Esophagus squamous epithelium (tissue), 5 donors: ENCODE results near the gene AIF1L. TPM values are rescaled to one million over a fixed set of nuclear protein-coding genes. Genes with fewer than 3 reads are reported as not detected.

Experiments
- DNase-seq: peaks from one replicate; lab custom pipeline; 2025; lab: John Stamatoyannopoulos, UW
- H3K27ac ChIP-seq, 4 donors: fragments of 200-600 bp; sonication (generic); one replicate each; pipeline ENCODE4 v1.5.1; 2016 to 2019; ENCODE audit warnings: mild to moderate bottlenecking in 1 of 4
- H3K27me3 ChIP-seq, 4 donors: fragments of 200-600 bp; sonication (generic); 1 replicate in 3 of 4; 2 replicates in 1 of 4; pipeline versions ENCODE4 v1.5.1 to v1.6.0; 2017 to 2021; ENCODE audit warnings: antibody characterized with exemption in 1 of 4
- H3K36me3 ChIP-seq, 3 donors: fragments of 200-600 bp; sonication (generic); one replicate each; pipeline ENCODE4 v1.5.1; 2016 to 2019
- H3K4me1 ChIP-seq, 3 donors: fragments of 200-600 bp; sonication (generic); one replicate each; pipeline ENCODE4 v1.5.1; 2017 to 2019
- H3K4me3 ChIP-seq, 4 donors: fragments of 200-600 bp; sonication (generic); 1 replicate in 3 of 4; 2 replicates in 1 of 4; pipeline ENCODE4 v1.5.1; 2016 to 2019; ENCODE audit warnings: mild to moderate bottlenecking in 2 of 4, moderate library complexity in 1 of 4
- H3K9me3 ChIP-seq, 3 donors: fragments of 200-600 bp; sonication (generic); one replicate each; pipeline ENCODE4 v1.5.1; 2016 to 2019
- CTCF ChIP-seq, 6 experiments: fragments of 450-650 bp in 4 of 6; fragments of 200-600 bp in 2 of 6; sonication (generic) in 2 of 6; IDR thresholded peaks; one replicate each; pipeline ENCODE4 v1.5.1; 2016 to 2019; ENCODE audit warnings: antibody characterized with exemption in 6 of 6, mild to moderate bottlenecking in 4 of 6, moderate library complexity in 4 of 6
- POLR2A ChIP-seq, 4 donors: fragments of 450-650 bp; IDR thresholded peaks; one replicate each; pipeline ENCODE4 v1.6.1; 2017; ENCODE audit warnings: antibody characterized with exemption in 4 of 4, mild to moderate bottlenecking in 4 of 4, moderate library complexity in 3 of 4
- WGBS, 2 donors: methylation state at CpG; one replicate each; pipeline ENCODE4 v1.1.5; 2018; 5-methylcytosine and 5-hydroxymethylcytosine counted together
- intact Hi-C: fragments of 100-400 bp; cut with DNase I; formaldehyde crosslinking; loops from one replicate; pipeline ENCODE4 v1.15.0; 2022
- total RNA-seq, 4 donors: library from RNA; depleted of rRNA; stranded (reverse); fragments of >200 nt; gene quantifications; one replicate each; pipeline ENCODE4 v1.1.0, GENCODE V29; 2016
- donor health status: DM: yes; HTN: yes; CAD: no.

The AIF1L gene
- total RNA-seq, 4 donors from 2014 or later: 30.4 to 71.6 (median 38.3) TPM

GRCh38 chr9:131126059-131126426, 29.7 kb downstream of the AIF1L start:
- 2% methylated on average over 6 to 11 of the region's 11 CpGs for WGBS, 2 donors
- peak overlapping the region; percentile 89 to 92 (median 90) for H3K27ac ChIP-seq
- H3K27me3 ChIP-seq: no peaks in the 10 kb centered on the region
- DNase-seq: no peak
- intact Hi-C loops: no loop called here
- peak overlapping the region; percentile 89 to 93 (median 92) for H3K4me3 ChIP-seq
- TF ChIP-seq CTCF (IDR thresholded peaks at IDR 0.05): no peak
- TF ChIP-seq POLR2A (IDR thresholded peaks at IDR 0.05): no peak
- no peaks in the 10 kb centered on the region for H3K9me3 ChIP-seq
- H3K4me1 ChIP-seq: peaks cover 13 to 23% (median 15%) of the 10 kb centered on the region in 3 donors
- peaks cover 0 to 45% (median 32%) of the 10 kb centered on the region in 3 donors for H3K36me3 ChIP-seq

GRCh38 chr9:131129183-131129582, 32.9 kb downstream of the AIF1L start:
- Histone ChIP-seq H3K36me3 (peaks cover 3 to 70% (median 50%) of the 10 kb centered on the region in 3 donors), H3K27ac (no peak overlapping the region)

GRCh38 chr9:131138676-131139075, 42.3 kb downstream of the AIF1L start:
- DNase-seq: no peak
- peaks cover 3 to 99% (median 57%) of the 10 kb centered on the region in 3 donors for H3K36me3 ChIP-seq
- intact Hi-C loops: no loop called here
- WGBS, 2 donors: 97 to 100% methylated on average over 2 of the region's 2 CpGs
- TF ChIP-seq CTCF (IDR thresholded peaks at IDR 0.05) (no peak), POLR2A (IDR thresholded peaks at IDR 0.05) (no peak)
- no peaks in the 10 kb centered on the region for H3K9me3 ChIP-seq
- no peaks in the 10 kb centered on the region for H3K4me1 ChIP-seq
- H3K27me3 ChIP-seq: no peaks in the 10 kb centered on the region
- no peak overlapping the region for H3K27ac ChIP-seq
- no peak overlapping the region for H3K4me3 ChIP-seq

More at GRCh38 chr9:131129183-131129582, 32.9 kb downstream of the AIF1L start:
- Histone ChIP-seq H3K4me3 (no peak overlapping the region), H3K4me1 (peaks cover 13 to 23% (median 15%) of the 10 kb centered on the region in 3 donors), H3K27me3 (no peaks in the 10 kb centered on the region), H3K9me3 (no peaks in the 10 kb centered on the region)
- 67 to 76% methylated on average over 3 of the region's 3 CpGs for WGBS, 2 donors
- no peak for DNase-seq
- intact Hi-C loops: no loop called here
- no peak for TF ChIP-seq POLR2A (IDR thresholded peaks at IDR 0.05)
- TF ChIP-seq CTCF (IDR thresholded peaks at IDR 0.05): no peak

DNA sequence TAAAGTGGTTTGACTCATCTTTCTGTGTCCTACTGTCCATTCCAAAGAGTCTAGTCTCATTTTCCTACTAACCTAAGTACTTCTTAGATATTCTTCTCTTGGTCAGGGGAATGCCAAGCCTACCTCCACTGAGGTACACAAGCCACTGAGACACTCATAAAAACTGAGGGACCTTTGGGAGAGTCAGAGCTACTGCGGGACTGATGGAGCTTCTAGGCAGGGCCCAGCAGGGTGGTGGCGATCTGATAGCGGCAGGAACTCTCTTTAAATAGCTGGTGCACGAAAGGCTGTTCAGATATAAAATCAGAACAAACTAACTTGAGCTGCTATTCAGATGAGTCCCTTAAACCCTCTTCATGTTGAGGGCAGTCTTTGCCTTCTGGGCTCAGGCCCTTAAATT, 43.8 kb downstream of the AIF1L start:
- Histone ChIP-seq H3K36me3 (peaks cover 0 to 99% (median 59%) of the 10 kb centered on the region in 3 donors), H3K27me3 (no peaks in the 10 kb centered on the region), H3K4me1 (no peaks in the 10 kb centered on the region), H3K4me3 (no peak overlapping the region), H3K27ac (no peak overlapping the region), H3K9me3 (no peaks in the 10 kb centered on the region)
- TF ChIP-seq POLR2A (IDR thresholded peaks at IDR 0.05) (no peak), CTCF (IDR thresholded peaks at IDR 0.05) (no peak)
- DNase-seq: no peak
- WGBS, 2 donors: 91 to 96% methylated on average over 4 of the region's 4 CpGs
- intact Hi-C loops: no loop called here

DNA sequence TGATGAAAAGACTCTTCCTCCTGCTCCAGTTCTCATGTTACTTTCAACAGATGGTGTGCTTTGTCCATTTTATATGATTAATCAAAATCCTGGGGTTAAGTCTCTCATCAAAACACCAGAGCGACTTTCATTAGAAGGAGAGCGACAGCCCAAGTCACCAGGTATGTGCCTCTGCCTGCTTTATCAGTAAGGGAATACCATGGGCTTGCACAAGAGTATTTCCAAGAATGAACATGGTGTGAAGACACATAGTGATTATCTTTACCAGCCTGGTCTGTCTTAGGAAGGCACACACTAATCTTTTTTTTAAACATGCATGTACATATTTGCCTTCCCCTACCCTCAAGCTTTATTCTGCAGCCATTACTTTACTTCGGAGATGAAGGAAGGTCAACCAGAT, 44.2 kb downstream of the AIF1L start:
- H3K36me3 ChIP-seq: peaks cover 0 to 99% (median 61%) of the 10 kb centered on the region in 3 donors
- H3K4me3 ChIP-seq: no peak overlapping the region
- H3K4me1 ChIP-seq: no peaks in the 10 kb centered on the region
- no peak for DNase-seq
- 90 to 94% methylated on average over 3 of the region's 3 CpGs for WGBS, 2 donors
- no peaks in the 10 kb centered on the region for H3K9me3 ChIP-seq
- intact Hi-C loops: no loop called here
- no peak overlapping the region for H3K27ac ChIP-seq
- TF ChIP-seq CTCF (IDR thresholded peaks at IDR 0.05): no peak
- no peak for TF ChIP-seq POLR2A (IDR thresholded peaks at IDR 0.05)
- no peaks in the 10 kb centered on the region for H3K27me3 ChIP-seq
